Spleen (tissue), 7 donors: ENCODE results near the gene EYS.

ENCODE experiments used
- POLR2A ChIP-seq, 3 donors: fragments of 450-650 bp; IDR thresholded peaks; one replicate each; pipeline ENCODE4 v1.5.1; 2017; ENCODE audit warnings: antibody characterized with exemption in 3 of 3, mild to moderate bottlenecking in 1 of 3
- POLR2AphosphoS5 ChIP-seq, 3 donors: sonication (generic); formaldehyde crosslinking; IDR thresholded peaks; one replicate each; pipeline ENCODE4 v1.5.1; 2017; ENCODE audit warnings: antibody characterized with exemption in 3 of 3
- TF ChIP-seq, protein P1 (sequence below), 11 experiments: fragments of 200-600 bp in 7 of 11; fragments of 450-650 bp in 4 of 11; sonication (generic) in 4 of 11; IDR thresholded peaks in 8 of 11; conservative IDR thresholded peaks in 3 of 11; 1 replicate in 7 of 11; 2 replicates in 4 of 11; pipeline versions ENCODE4 v1.4.0 to v1.8.0; 2016 to 2021; ENCODE audit warnings: antibody characterized with exemption in 11 of 11, inconsistent platforms in 4 of 11, mild to moderate bottlenecking in 1 of 11
- donor health status: DM: no; HTN: no; CAD: no; lungs with moderate emphysema.
- donor health status: DM: no; HTN: no; CAD: no.
- donor health status: DM: no; HTN: no; CAD: no.

GRCh38 chr6:63774961-63775360 is 1932.1 kb downstream of the EYS start:
- TF ChIP-seq POLR2A (IDR thresholded peaks at IDR 0.05) (no peak), POLR2AphosphoS5 (IDR thresholded peaks at IDR 0.05) (no peak)
- TF ChIP-seq, protein P1, sequence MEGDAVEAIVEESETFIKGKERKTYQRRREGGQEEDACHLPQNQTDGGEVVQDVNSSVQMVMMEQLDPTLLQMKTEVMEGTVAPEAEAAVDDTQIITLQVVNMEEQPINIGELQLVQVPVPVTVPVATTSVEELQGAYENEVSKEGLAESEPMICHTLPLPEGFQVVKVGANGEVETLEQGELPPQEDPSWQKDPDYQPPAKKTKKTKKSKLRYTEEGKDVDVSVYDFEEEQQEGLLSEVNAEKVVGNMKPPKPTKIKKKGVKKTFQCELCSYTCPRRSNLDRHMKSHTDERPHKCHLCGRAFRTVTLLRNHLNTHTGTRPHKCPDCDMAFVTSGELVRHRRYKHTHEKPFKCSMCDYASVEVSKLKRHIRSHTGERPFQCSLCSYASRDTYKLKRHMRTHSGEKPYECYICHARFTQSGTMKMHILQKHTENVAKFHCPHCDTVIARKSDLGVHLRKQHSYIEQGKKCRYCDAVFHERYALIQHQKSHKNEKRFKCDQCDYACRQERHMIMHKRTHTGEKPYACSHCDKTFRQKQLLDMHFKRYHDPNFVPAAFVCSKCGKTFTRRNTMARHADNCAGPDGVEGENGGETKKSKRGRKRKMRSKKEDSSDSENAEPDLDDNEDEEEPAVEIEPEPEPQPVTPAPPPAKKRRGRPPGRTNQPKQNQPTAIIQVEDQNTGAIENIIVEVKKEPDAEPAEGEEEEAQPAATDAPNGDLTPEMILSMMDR (IDR thresholded peaks at IDR 0.05 in 8 of 11, conservative IDR thresholded peaks at IDR 0.05 in 3 of 11) = no peak
